ENCODE results near the gene PSMB2.

PSMB2 gene

GRCh38 chr1:35592991-35593769, 48.1 kb downstream of the PSMB2 start:
- H3K4me3 ChIP-seq (ENCODE audit: control insufficient read depth, low read depth, low read length): no peak overlapping the region
- DNase-seq (ENCODE audit: low read depth): no peak
- TF ChIP-seq CTCF (conservative IDR thresholded peaks at IDR 0.05; ENCODE audit: control insufficient read depth, insufficient read depth, low read depth, low read length): no peak

DNA sequence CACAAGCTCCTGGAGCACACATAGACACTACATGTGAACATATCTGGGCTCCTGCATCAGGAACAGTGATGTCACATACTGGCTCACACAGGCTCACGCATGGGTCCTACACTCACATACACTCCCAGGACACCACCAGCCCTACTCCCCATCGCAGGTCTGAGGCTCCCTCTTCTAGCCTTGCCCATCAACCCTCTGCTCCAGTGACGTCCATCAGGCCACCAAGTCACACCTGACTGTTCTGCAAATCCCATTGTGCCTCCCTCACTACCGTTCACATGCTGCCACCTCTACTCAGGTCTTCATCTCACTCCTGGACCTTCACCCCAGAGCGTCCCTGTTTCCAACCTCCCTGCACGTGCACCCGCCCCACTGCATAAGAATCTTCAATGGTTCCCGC, 50.1 kb downstream of the PSMB2 start:
- DNase-seq (ENCODE audit: low read depth): no peak
- no peak for TF ChIP-seq CTCF (conservative IDR thresholded peaks at IDR 0.05; ENCODE audit: control insufficient read depth, insufficient read depth, low read depth, low read length)
- H3K4me3 ChIP-seq (ENCODE audit: control insufficient read depth, low read depth, low read length): no peak overlapping the region

DNA sequence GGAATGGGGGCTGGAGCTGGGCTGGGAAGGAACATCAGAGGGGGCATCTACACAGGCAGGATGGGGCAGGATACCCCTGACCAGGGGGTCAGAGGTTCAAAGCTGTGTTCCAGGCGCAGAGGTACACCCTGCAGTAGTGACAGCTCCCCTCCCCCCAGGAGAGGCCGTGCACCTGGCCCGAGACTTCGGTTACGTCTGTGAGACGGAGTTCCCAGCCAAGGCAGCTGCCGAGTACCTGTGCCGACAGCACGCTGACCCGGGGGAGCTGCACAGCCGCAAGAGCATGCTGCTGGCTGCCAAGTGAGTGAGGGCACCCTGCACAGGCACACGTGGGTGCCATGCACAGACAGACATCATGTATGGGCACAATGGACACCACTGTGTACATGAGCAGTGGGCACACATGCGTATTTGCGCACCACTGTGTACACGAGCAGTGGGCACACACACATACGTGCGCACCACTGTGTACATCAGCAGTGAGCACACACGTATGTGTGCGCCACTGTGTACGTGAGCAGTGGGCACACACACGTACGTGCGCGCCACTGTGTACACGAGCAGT, 50.8 kb downstream of the PSMB2 start:
- TF ChIP-seq CTCF (conservative IDR thresholded peaks at IDR 0.05; ENCODE audit: control insufficient read depth, insufficient read depth, low read depth, low read length): no peak
- DNase-seq (ENCODE audit: low read depth): no peak
- no peak overlapping the region for H3K4me3 ChIP-seq (ENCODE audit: control insufficient read depth, low read depth, low read length)

DNA sequence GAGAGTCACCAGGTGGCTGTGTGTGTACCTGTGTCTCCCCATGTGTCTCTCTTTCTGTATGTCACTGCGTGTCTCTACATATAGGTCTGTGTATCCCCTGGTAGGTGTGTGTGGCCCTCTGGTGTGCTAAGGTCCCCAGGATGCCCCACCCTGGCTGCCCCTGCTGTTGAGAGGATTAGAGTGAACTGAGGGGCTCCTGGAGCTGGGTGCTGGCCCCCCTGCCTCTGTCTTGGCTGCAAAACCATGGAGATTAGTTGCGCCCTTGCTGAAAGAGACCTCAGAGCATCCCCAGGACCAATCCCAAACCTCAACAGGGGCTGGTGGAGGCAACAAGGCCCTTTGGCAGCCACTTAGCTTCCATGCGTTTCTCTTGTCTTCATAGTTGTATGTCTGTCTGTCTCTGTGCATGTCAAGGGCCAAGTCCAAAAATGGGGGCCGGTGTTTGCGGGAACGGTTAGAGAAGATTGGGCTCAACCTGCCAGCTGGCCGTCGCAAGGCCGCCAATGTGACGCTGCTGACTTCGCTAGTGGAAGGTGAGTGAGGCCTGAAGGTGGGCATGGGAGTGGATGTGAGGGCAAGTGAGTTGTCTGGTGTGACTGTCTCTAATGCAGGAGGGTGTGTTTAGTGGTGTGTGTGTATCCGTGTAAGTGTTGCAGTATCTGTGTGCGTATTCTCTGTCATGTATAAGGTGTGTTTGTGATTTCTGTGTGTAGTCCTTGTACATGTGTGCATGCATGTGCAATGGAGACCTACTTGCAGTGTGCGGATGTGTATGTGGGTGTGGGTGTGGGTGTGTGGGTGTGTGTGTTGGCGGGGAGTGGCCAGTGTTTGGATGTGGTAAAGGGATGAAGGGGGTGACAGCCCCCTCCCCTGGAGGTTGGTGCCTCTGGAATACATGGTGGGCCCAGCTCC, 51.6 kb downstream of the PSMB2 start:
- no peak overlapping the region for H3K4me3 ChIP-seq (ENCODE audit: control insufficient read depth, low read depth, low read length)
- DNase-seq (ENCODE audit: low read depth): no peak
- TF ChIP-seq CTCF (conservative IDR thresholded peaks at IDR 0.05; ENCODE audit: control insufficient read depth, insufficient read depth, low read depth, low read length): no peak

- no peak for DNase-seq (ENCODE audit: low read depth)
- no peak overlapping the region for H3K4me3 ChIP-seq (ENCODE audit: control insufficient read depth, low read depth, low read length)
- no peak for TF ChIP-seq CTCF (conservative IDR thresholded peaks at IDR 0.05; ENCODE audit: control insufficient read depth, insufficient read depth, low read depth, low read length)
Measured at GRCh38 chr1:35588197-35588910, 53.0 kb downstream of the PSMB2 start.

DNA sequence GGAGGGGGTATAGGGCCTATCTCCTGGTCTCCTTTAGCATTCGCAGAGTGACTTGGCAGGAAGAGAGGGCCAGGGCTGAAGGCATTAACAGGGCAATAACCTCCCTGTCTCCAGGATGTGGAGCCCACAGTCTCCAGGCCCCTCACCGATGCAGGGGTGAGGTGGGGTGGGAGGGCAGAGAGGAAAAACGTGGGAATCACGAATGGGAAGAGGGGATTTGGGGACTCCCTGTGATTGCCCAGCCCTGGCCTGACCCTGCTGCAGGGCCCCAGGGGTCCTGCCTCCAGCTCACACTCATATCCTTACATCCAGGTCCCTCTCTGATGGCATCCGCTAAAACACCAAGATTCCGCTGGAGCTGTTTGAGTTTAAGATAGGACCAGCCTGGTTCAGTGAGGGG, 53.6 kb downstream of the PSMB2 start:
- DNase-seq (ENCODE audit: low read depth): no peak
- no peak for TF ChIP-seq CTCF (conservative IDR thresholded peaks at IDR 0.05; ENCODE audit: control insufficient read depth, insufficient read depth, low read depth, low read length)
- H3K4me3 ChIP-seq (ENCODE audit: control insufficient read depth, low read depth, low read length): no peak overlapping the region

Data from fibroblast of mammary gland (primary cell).